ENCODE data around the gene SLF1.
A peak's percentile ranks its signal among the peaks of the same experiment; 100 is the strongest.

Gene SLF1

GRCh38 chr5:94667937-94668336 is 49.5 kb downstream of the SLF1 start:
- no peak overlapping the region for H3K4me2 ChIP-seq (ENCODE audit: low read length)
- H3K4me1 ChIP-seq (ENCODE audit: control insufficient read depth, insufficient read depth, low read length): no peaks in the 10 kb centered on the region
- no peak overlapping the region for H3K4me3 ChIP-seq (ENCODE audit: low read length)
- no peak overlapping the region for H3K9ac ChIP-seq (ENCODE audit: low read depth, low read length)
- peaks cover 3% of the 10 kb centered on the region for H3K36me3 ChIP-seq (ENCODE audit: insufficient read depth, low read length)
- H3K9me3 ChIP-seq (replicated peaks; ENCODE audit: low read length): no peaks in the 10 kb centered on the region
- no peaks in the 10 kb centered on the region for H3K27me3 ChIP-seq (ENCODE audit: control insufficient read depth, insufficient read depth, low read length)

GRCh38 chr5:94670726-94671125 is 52.3 kb downstream of the SLF1 start:
- Histone ChIP-seq H3K9me3 (replicated peaks; ENCODE audit: low read length) (no peaks in the 10 kb centered on the region), H3K4me3 (ENCODE audit: low read length) (no peak overlapping the region), H3K27me3 (ENCODE audit: control insufficient read depth, insufficient read depth, low read length) (no peaks in the 10 kb centered on the region), H3K4me2 (ENCODE audit: low read length) (no peak overlapping the region), H3K9ac (ENCODE audit: low read depth, low read length) (no peak overlapping the region), H3K36me3 (ENCODE audit: insufficient read depth, low read length) (peaks cover 3% of the 10 kb centered on the region), H3K4me1 (ENCODE audit: control insufficient read depth, insufficient read depth, low read length) (no peaks in the 10 kb centered on the region)

DNA sequence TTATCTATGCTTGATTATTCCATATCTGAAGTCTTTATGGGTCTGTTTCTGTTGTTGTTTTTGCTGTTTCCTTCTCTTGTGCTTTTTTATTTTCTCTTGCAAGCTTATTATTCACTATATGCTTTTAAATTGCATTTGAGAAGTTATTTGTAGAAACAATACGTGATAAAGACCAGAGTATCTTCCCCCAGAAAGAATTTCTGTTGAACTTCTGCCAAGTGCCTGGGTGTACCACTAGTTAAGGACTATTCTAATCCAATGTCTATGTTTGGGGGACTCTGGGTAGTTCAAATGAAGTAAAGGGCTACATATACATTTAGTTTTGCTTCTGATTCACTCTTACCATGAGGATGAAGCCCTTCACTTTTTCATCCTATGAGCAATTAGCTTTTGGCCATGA is 54.3 kb downstream of the SLF1 start:
- no peak overlapping the region for H3K9ac ChIP-seq (ENCODE audit: low read depth, low read length)

GRCh38 chr5:94674490-94675382 is 56.3 kb downstream of the SLF1 start:
- H3K9me3 ChIP-seq (replicated peaks; ENCODE audit: low read length): no peaks in the 10 kb centered on the region
- no peaks in the 10 kb centered on the region for H3K4me1 ChIP-seq (ENCODE audit: control insufficient read depth, insufficient read depth, low read length)
- H3K36me3 ChIP-seq (ENCODE audit: insufficient read depth, low read length): peaks cover 7% of the 10 kb centered on the region
- no peak overlapping the region for H3K4me3 ChIP-seq (ENCODE audit: low read length)
- H3K4me2 ChIP-seq (ENCODE audit: low read length): no peak overlapping the region
- no peak overlapping the region for H3K9ac ChIP-seq (ENCODE audit: low read depth, low read length)
- H3K27me3 ChIP-seq (ENCODE audit: control insufficient read depth, insufficient read depth, low read length): no peaks in the 10 kb centered on the region

More for the DNA sequence above, 54.3 kb downstream of the SLF1 start:
- Histone ChIP-seq H3K36me3 (ENCODE audit: insufficient read depth, low read length) (peaks cover 7% of the 10 kb centered on the region), H3K4me2 (ENCODE audit: low read length) (no peak overlapping the region), H3K27me3 (ENCODE audit: control insufficient read depth, insufficient read depth, low read length) (no peaks in the 10 kb centered on the region), H3K4me1 (ENCODE audit: control insufficient read depth, insufficient read depth, low read length) (no peaks in the 10 kb centered on the region), H3K4me3 (ENCODE audit: low read length) (no peak overlapping the region), H3K9me3 (replicated peaks; ENCODE audit: low read length) (no peaks in the 10 kb centered on the region)

GRCh38 chr5:94675965-94676618 is 57.6 kb downstream of the SLF1 start:
- Histone ChIP-seq H3K27me3 (ENCODE audit: control insufficient read depth, insufficient read depth, low read length) (no peaks in the 10 kb centered on the region), H3K9ac (ENCODE audit: low read depth, low read length) (no peak overlapping the region), H3K4me3 (ENCODE audit: low read length) (no peak overlapping the region)

DNA sequence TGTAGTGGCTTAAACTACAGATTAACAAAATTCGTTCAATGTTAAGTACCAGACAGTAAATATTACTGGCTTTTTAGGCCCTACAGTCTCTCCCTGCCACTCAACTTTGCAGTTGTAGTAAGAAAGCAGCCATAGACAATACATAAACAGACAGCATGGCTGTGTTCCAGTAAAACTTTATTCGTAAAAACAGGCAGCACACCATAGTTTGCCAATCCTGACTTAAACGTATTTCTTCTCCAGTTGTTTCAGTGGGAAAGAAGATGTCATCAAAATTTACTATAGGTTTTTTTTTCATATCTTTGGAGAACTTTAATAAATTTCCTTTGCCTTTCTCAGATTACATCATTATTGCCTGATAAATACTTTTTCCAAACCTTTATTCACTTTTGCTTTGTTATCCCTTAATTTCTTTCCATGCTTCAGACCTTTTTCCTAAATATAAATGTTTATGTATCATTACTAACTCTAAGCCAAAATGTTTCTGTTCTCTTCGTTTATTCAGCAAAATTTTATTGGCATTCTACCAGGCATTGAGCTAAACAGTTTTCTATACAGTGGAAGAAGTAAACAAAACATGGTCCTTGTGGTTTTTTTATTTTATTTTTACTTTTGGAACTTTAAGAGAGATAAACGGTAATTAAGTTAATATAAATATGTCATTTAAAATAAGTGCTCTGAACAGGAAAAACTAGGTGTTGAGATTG is 64.5 kb downstream of the SLF1 start:
- H3K4me2 ChIP-seq (ENCODE audit: low read length): no peak overlapping the region
- H3K4me1 ChIP-seq (ENCODE audit: control insufficient read depth, insufficient read depth, low read length): no peaks in the 10 kb centered on the region
- no peak overlapping the region for H3K9ac ChIP-seq (ENCODE audit: low read depth, low read length)
- no peak overlapping the region for H3K4me3 ChIP-seq (ENCODE audit: low read length)
- no peaks in the 10 kb centered on the region for H3K27me3 ChIP-seq (ENCODE audit: control insufficient read depth, insufficient read depth, low read length)
- no peaks in the 10 kb centered on the region for H3K36me3 ChIP-seq (ENCODE audit: insufficient read depth, low read length)
- H3K9me3 ChIP-seq (replicated peaks; ENCODE audit: low read length): no peaks in the 10 kb centered on the region

More at GRCh38 chr5:94675965-94676618, 57.6 kb downstream of the SLF1 start:
- no peaks in the 10 kb centered on the region for H3K4me1 ChIP-seq (ENCODE audit: control insufficient read depth, insufficient read depth, low read length)
- H3K36me3 ChIP-seq (ENCODE audit: insufficient read depth, low read length): peaks cover 4% of the 10 kb centered on the region
- no peaks in the 10 kb centered on the region for H3K9me3 ChIP-seq (replicated peaks; ENCODE audit: low read length)
- H3K4me2 ChIP-seq (ENCODE audit: low read length): no peak overlapping the region

- Histone ChIP-seq H3K4me3 (ENCODE audit: low read length) (no peak overlapping the region), H3K27me3 (ENCODE audit: control insufficient read depth, insufficient read depth, low read length) (no peaks in the 10 kb centered on the region), H3K9me3 (replicated peaks; ENCODE audit: low read length) (no peaks in the 10 kb centered on the region), H3K9ac (ENCODE audit: low read depth, low read length) (no peak overlapping the region), H3K36me3 (ENCODE audit: insufficient read depth, low read length) (peaks cover 9% of the 10 kb centered on the region), H3K4me2 (ENCODE audit: low read length) (no peak overlapping the region), H3K4me1 (ENCODE audit: control insufficient read depth, insufficient read depth, low read length) (peaks cover 18% of the 10 kb centered on the region)
Measured at GRCh38 chr5:94689908-94690307, 71.4 kb downstream of the SLF1 start.

GRCh38 chr5:94690778-94691177 is 72.3 kb downstream of the SLF1 start:
- Histone ChIP-seq H3K36me3 (ENCODE audit: insufficient read depth, low read length) (peaks cover 9% of the 10 kb centered on the region), H3K9ac (ENCODE audit: low read depth, low read length) (no peak overlapping the region), H3K4me3 (ENCODE audit: low read length) (no peak overlapping the region), H3K4me1 (ENCODE audit: control insufficient read depth, insufficient read depth, low read length) (peaks cover 19% of the 10 kb centered on the region), H3K9me3 (replicated peaks; ENCODE audit: low read length) (no peaks in the 10 kb centered on the region), H3K4me2 (ENCODE audit: low read length) (no peak overlapping the region), H3K27me3 (ENCODE audit: control insufficient read depth, insufficient read depth, low read length) (no peaks in the 10 kb centered on the region)

- H3K36me3 ChIP-seq (ENCODE audit: insufficient read depth, low read length): peaks cover 9% of the 10 kb centered on the region
- no peak overlapping the region for H3K9ac ChIP-seq (ENCODE audit: low read depth, low read length)
- peaks cover 19% of the 10 kb centered on the region for H3K4me1 ChIP-seq (ENCODE audit: control insufficient read depth, insufficient read depth, low read length)
- no peaks in the 10 kb centered on the region for H3K9me3 ChIP-seq (replicated peaks; ENCODE audit: low read length)
- H3K4me3 ChIP-seq (ENCODE audit: low read length): no peak overlapping the region
- no peaks in the 10 kb centered on the region for H3K27me3 ChIP-seq (ENCODE audit: control insufficient read depth, insufficient read depth, low read length)
- no peak overlapping the region for H3K4me2 ChIP-seq (ENCODE audit: low read length)
Measured at GRCh38 chr5:94691291-94691690, 72.8 kb downstream of the SLF1 start.

DNA sequence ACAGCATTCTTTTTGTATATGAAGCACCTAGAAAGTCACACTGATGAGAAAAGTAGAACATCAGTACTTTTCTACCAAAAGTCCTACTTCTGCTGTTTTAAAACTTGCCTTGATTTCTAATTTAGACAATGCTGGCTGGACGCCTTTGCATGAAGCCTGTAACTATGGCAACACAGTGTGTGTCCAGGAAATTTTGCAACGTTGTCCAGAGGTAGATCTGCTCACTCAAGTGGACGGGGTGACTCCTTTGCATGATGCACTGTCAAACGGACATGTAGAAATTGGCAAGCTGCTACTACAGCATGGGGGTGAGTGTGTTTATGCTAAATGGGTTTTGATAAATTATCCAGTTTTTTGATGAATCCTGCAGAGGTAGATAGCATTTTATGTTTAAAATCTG is 73.5 kb downstream of the SLF1 start:
- Histone ChIP-seq H3K27me3 (ENCODE audit: control insufficient read depth, insufficient read depth, low read length) (no peaks in the 10 kb centered on the region), H3K4me2 (ENCODE audit: low read length) (no peak overlapping the region), H3K9ac (ENCODE audit: low read depth, low read length) (no peak overlapping the region), H3K36me3 (ENCODE audit: insufficient read depth, low read length) (peaks cover 9% of the 10 kb centered on the region), H3K4me1 (ENCODE audit: control insufficient read depth, insufficient read depth, low read length) (peaks cover 19% of the 10 kb centered on the region), H3K4me3 (ENCODE audit: low read length) (no peak overlapping the region), H3K9me3 (replicated peaks; ENCODE audit: low read length) (no peaks in the 10 kb centered on the region)

- Histone ChIP-seq H3K9me3 (replicated peaks; ENCODE audit: low read length) (no peaks in the 10 kb centered on the region), H3K27me3 (ENCODE audit: control insufficient read depth, insufficient read depth, low read length) (no peaks in the 10 kb centered on the region), H3K9ac (ENCODE audit: low read depth, low read length) (no peak overlapping the region), H3K4me2 (ENCODE audit: low read length) (peak overlapping the region; percentile 70), H3K36me3 (ENCODE audit: insufficient read depth, low read length) (peaks cover 9% of the 10 kb centered on the region), H3K4me3 (ENCODE audit: low read length) (no peak overlapping the region), H3K4me1 (ENCODE audit: control insufficient read depth, insufficient read depth, low read length) (peaks cover 19% of the 10 kb centered on the region)
Measured at GRCh38 chr5:94692581-94692980, 74.1 kb downstream of the SLF1 start.

Measured in skeletal muscle satellite cell (primary cell).